Ramos (cell line): ENCODE measurements around the gene ODAD4.

ENCODE experiments used
- in situ Hi-C: fragments of 300-500 bp; cut with MboI; formaldehyde crosslinking; loops from one replicate; pipeline ENCODE4 v1.14.3; 2022; ENCODE audit warnings: low sequenced_read_pairs; ENCODE audit not compliant: unreplicated experiment

The ODAD4 gene

GRCh38 chr17:41937970-41938954 lies 7.8 kb downstream of the ODAD4 start:
- in situ Hi-C loops: no loop called here

GRCh38 chr17:41939044-41939692 lies 8.8 kb downstream of the ODAD4 start:
- in situ Hi-C loops: no loop called here

- in situ Hi-C loops: no loop called here
Measured at GRCh38 chr17:41939693-41940090, 9.3 kb downstream of the ODAD4 start.

- in situ Hi-C loops: no loop called here
Measured at GRCh38 chr17:41941168-41941567, 10.8 kb downstream of the ODAD4 start.

- in situ Hi-C loops: no loop called here
Measured at GRCh38 chr17:41942626-41943373, 12.4 kb downstream of the ODAD4 start.

- in situ Hi-C loops: no loop called here
Measured at GRCh38 chr17:41943492-41943891, 13.1 kb downstream of the ODAD4 start.

GRCh38 chr17:41944943-41945342 lies 14.5 kb downstream of the ODAD4 start:
- in situ Hi-C loops: no loop called here

- in situ Hi-C loops: no loop called here
Measured at GRCh38 chr17:41948762-41949460, 18.5 kb downstream of the ODAD4 start.

GRCh38 chr17:41956522-41956921 lies 26.1 kb downstream of the ODAD4 start:
- in situ Hi-C loops: no loop called here

- in situ Hi-C loops: no loop called here
Measured at GRCh38 chr17:41957031-41957868, 26.8 kb downstream of the ODAD4 start.

GRCh38 chr17:41957869-41958439 lies 27.5 kb downstream of the ODAD4 start:
- in situ Hi-C loops: no loop called here

- in situ Hi-C loops: no loop called here
Measured at GRCh38 chr17:41959030-41959335, 28.6 kb downstream of the ODAD4 start.

GRCh38 chr17:41959336-41960095 lies 29.1 kb downstream of the ODAD4 start:
- in situ Hi-C loops: loop anchor here (5.0 kb wide), 2 partner anchors 153 to 222 kb away; partner anchors contain the start of gene DHX58

- in situ Hi-C loops: loop anchor here (5.0 kb wide), 2 partner anchors 150 to 225 kb away; partner anchors contain the start of gene DHX58
Measured at GRCh38 chr17:41962111-41962510, 31.7 kb downstream of the ODAD4 start.

- in situ Hi-C loops: loop anchor here (5.0 kb wide), 2 partner anchors 149 to 226 kb away; partner anchors contain the start of gene DHX58
Measured at GRCh38 chr17:41962768-41963434, 32.5 kb downstream of the ODAD4 start.

- in situ Hi-C loops: no loop called here
Measured at GRCh38 chr17:41965694-41966462, 35.5 kb downstream of the ODAD4 start.
